Left ventricle myocardium inferior (tissue), 1 donor: ENCODE measurements around the gene OMA1. TPM values are rescaled to one million over a fixed set of nuclear protein-coding genes. Genes with fewer than 3 reads are reported as not detected.
A peak's percentile ranks its signal among the peaks of the same experiment; 100 is the strongest.

Experiments
- DNase-seq: peaks from one replicate; pipeline ENCODE4 v3.0.0-alpha.2; 2020
- H3K27ac ChIP-seq: fragments of 200-600 bp; replicated peaks from 2 replicates; pipeline ENCODE4 v1.8.0; 2021
- H3K27me3 ChIP-seq: fragments of 200-600 bp; 2 replicates; pipeline ENCODE4 v1.8.0; 2021; ENCODE audit warnings: low read depth
- H3K36me3 ChIP-seq: fragments of 200-600 bp; 2 replicates; pipeline ENCODE4 v1.8.0; 2021
- H3K4me1 ChIP-seq: fragments of 200-600 bp; 2 replicates; pipeline ENCODE4 v1.8.0; 2021
- H3K4me3 ChIP-seq: fragments of 200-600 bp; 2 replicates; pipeline ENCODE4 v1.8.0; 2021; ENCODE audit warnings: mild to moderate bottlenecking, moderate library complexity
- H3K9me3 ChIP-seq: fragments of 200-600 bp; replicated peaks from 2 replicates; pipeline ENCODE4 v1.8.0; 2021
- intact Hi-C: fragments of 100-400 bp; cut with micrococcal nuclease; formaldehyde crosslinking; loops from one replicate; pipeline ENCODE4 v1.11.0; 2022
- total RNA-seq: library from RNA; stranded (reverse); fragmentation: NEBNext Ultra II Directional; extraction: Animal tissue kit (Norgen Biotek cat#: 25700); gene quantifications from one replicate; pipeline ENCODE4 v1.2.1, GENCODE V29; 2021
- TF ChIP-seq, protein P1 (sequence below): fragments of 200-600 bp; IDR thresholded peaks from 2 replicates; pipeline ENCODE4 v1.8.0; 2021; ENCODE audit warnings: antibody characterized with exemption, mild to moderate bottlenecking, borderline replicate concordance
- donor health status: DM: no; HTN: yes; CAD: no; lungs with severe emphysema.

OMA1 gene
- total RNA-seq, 1 donor from 2014 or later: 36.6 TPM

- intact Hi-C loops: no loop called here
- H3K36me3 ChIP-seq: peaks cover 60% of the 10 kb centered on the region
Observed at GRCh38 chr1:58524353-58524945, 22.1 kb downstream of the OMA1 start.

DNA sequence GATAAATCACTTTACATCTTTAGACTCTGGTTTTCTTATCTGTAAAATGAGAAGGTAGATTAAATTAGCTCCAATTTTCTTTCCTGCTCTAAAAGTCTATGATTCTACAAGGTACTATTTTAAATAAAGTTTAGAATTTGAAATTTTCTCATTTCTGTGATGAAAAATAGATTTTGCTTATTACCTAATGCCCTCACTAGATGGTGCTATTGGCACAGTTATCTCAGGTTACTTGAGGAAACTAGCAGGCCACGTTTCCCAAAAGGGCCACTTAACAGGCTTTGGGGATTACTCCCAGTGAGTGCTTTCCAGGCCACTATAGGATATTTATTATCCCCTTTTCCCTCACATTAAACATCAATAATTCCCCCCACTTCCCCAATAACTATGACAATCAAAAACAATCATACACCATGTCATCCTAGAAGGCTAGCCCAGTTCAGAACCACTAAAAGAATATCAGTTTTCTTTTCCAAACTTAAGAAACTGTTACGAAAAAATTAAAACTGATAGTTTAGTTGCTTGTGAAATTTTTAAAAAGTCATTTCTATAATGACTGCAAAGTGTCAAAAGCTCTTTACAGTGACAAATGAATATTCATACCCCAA lies 30.6 kb downstream of the OMA1 start:
- H3K9me3 ChIP-seq: peaks cover 8% of the 10 kb centered on the region
- no peaks in the 10 kb centered on the region for H3K27me3 ChIP-seq
- no peak for DNase-seq
- H3K4me3 ChIP-seq: no peak overlapping the region
- no peak overlapping the region for H3K27ac ChIP-seq
- intact Hi-C loops: loop anchor here (2.0 kb wide), 1 partner anchor 137 kb away; no protein-coding TSS in a partner anchor
- H3K4me1 ChIP-seq: peaks cover 11% of the 10 kb centered on the region
- H3K36me3 ChIP-seq: peaks cover 28% of the 10 kb centered on the region
- TF ChIP-seq, protein P1, sequence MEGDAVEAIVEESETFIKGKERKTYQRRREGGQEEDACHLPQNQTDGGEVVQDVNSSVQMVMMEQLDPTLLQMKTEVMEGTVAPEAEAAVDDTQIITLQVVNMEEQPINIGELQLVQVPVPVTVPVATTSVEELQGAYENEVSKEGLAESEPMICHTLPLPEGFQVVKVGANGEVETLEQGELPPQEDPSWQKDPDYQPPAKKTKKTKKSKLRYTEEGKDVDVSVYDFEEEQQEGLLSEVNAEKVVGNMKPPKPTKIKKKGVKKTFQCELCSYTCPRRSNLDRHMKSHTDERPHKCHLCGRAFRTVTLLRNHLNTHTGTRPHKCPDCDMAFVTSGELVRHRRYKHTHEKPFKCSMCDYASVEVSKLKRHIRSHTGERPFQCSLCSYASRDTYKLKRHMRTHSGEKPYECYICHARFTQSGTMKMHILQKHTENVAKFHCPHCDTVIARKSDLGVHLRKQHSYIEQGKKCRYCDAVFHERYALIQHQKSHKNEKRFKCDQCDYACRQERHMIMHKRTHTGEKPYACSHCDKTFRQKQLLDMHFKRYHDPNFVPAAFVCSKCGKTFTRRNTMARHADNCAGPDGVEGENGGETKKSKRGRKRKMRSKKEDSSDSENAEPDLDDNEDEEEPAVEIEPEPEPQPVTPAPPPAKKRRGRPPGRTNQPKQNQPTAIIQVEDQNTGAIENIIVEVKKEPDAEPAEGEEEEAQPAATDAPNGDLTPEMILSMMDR: peak; percentile 74

More at GRCh38 chr1:58524353-58524945, 22.1 kb downstream of the OMA1 start:
- Histone ChIP-seq H3K27me3 (no peaks in the 10 kb centered on the region), H3K4me1 (peaks cover 31% of the 10 kb centered on the region), H3K27ac (no peak overlapping the region), H3K4me3 (no peak overlapping the region), H3K9me3 (no peaks in the 10 kb centered on the region)
- DNase-seq: no peak
- TF ChIP-seq, protein P1: no peak

DNA sequence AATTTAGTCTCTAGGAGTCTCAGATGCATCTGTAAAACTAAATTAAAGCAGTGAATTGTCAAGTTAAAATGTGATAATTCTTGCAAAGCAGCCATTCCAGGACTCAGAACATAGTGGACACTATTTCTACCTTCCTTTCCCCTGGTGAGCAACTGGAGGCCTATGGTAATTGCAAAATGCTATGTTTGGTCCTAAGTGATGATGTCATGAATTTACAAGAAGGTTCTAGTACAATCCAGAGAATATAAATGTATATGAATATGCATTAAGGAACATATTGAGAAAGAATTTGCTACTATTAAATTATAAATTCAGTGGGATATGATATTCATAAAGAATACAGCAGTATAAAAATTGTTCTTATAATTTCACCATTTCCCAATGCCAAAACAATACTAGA lies 32.6 kb downstream of the OMA1 start:
- no peak overlapping the region for H3K27ac ChIP-seq
- TF ChIP-seq, protein P1: no peak
- peaks cover 11% of the 10 kb centered on the region for H3K4me1 ChIP-seq
- peaks cover 17% of the 10 kb centered on the region for H3K36me3 ChIP-seq
- no peaks in the 10 kb centered on the region for H3K27me3 ChIP-seq
- intact Hi-C loops: loop anchor here (2.0 kb wide), 1 partner anchor 139 kb away; no protein-coding TSS in a partner anchor
- no peak for DNase-seq
- peaks cover 14% of the 10 kb centered on the region for H3K9me3 ChIP-seq
- H3K4me3 ChIP-seq: no peak overlapping the region

GRCh38 chr1:58508629-58509028 lies 37.9 kb downstream of the OMA1 start:
- Histone ChIP-seq H3K27me3 (no peaks in the 10 kb centered on the region), H3K4me3 (no peak overlapping the region), H3K4me1 (peaks cover 14% of the 10 kb centered on the region), H3K36me3 (peaks cover 21% of the 10 kb centered on the region), H3K9me3 (peaks cover 14% of the 10 kb centered on the region), H3K27ac (no peak overlapping the region)
- DNase-seq: no peak
- TF ChIP-seq, protein P1: no peak
- intact Hi-C loops: no loop called here

- no peak overlapping the region for H3K27ac ChIP-seq
- intact Hi-C loops: no loop called here
- no peaks in the 10 kb centered on the region for H3K27me3 ChIP-seq
- H3K4me1 ChIP-seq: peaks cover 14% of the 10 kb centered on the region
- peaks cover 17% of the 10 kb centered on the region for H3K36me3 ChIP-seq
- no peaks in the 10 kb centered on the region for H3K9me3 ChIP-seq
- no peak for DNase-seq
- TF ChIP-seq, protein P1: no peak
- H3K4me3 ChIP-seq: no peak overlapping the region
Observed at GRCh38 chr1:58505286-58505685, 41.2 kb downstream of the OMA1 start.
